SK-N-SH (cell line): ENCODE results near the gene NACC1. TPM values are rescaled to one million over a fixed set of nuclear protein-coding genes. Genes with fewer than 3 reads are reported as not detected.
"Not testable (repeated sequence)": the region's sequence is repeated elsewhere in the genome, so short reads cannot be mapped to it uniquely, and the experiment has no call there.

ENCODE experiments used
- CTCF ChIA-PET: fragments of 300-600, 350-600 bp; formaldehyde crosslinking; extraction: SDS; loops from one replicate; lab custom pipeline; 2021; lab: Yijun Ruan, JAX
- POLR2A ChIA-PET: fragments of 350-600 bp; sonication (Branson Sonifier 250); formaldehyde crosslinking; extraction: SDS; loops from one replicate; lab custom pipeline; 2020; ENCODE audit warnings: antibody characterized with exemption, inconsistent platforms; lab: Yijun Ruan, JAX
- DNase-seq: peaks from one replicate; pipeline ENCODE4 v3.0.0; 2012
- H2AFZ ChIP-seq: fragments of 200-600 bp; sonication (generic); 2 replicates; pipeline ENCODE4 v1.8.1; 2016; ENCODE audit warnings: antibody characterized with exemption, mild to moderate bottlenecking, low read depth
- H3F3A ChIP-seq: fragments of 200-600 bp; sonication (generic); replicated peaks from 2 replicates; pipeline ENCODE3; 2016; ENCODE audit warnings: antibody characterized with exemption, mild to moderate bottlenecking; ENCODE audit not compliant: insufficient read depth
- H3K27ac ChIP-seq, 2 experiments: fragments of 200-500 bp in 1 of 2; fragments of 200-600 bp in 1 of 2; sonication (Bioruptor generic) in 1 of 2; sonication (generic), shearing (Covaris generic) in 1 of 2; 2 replicates each; pipeline versions ENCODE4 v1.5.1 to v1.6.1; 2014 to 2016; ENCODE audit warnings: low read depth in 2 of 2, inconsistent platforms in 1 of 2, low read length in 1 of 2, mild to moderate bottlenecking in 1 of 2, mixed read lengths in 1 of 2
- H3K27me3 ChIP-seq: fragments of 200-600 bp; sonication (generic), shearing (Covaris generic); 2 replicates; pipeline ENCODE4 v1.6.1; 2016; ENCODE audit warnings: mixed run types; ENCODE audit not compliant: insufficient read depth
- H3K36me3 ChIP-seq, 2 experiments: fragments of 200-500 bp in 1 of 2; fragments of 200-600 bp in 1 of 2; sonication (Bioruptor generic) in 1 of 2; sonication (generic) in 1 of 2; replicated peaks in 1 of 2; 2 replicates each; pipeline versions ENCODE3 to v1.5.1; 2014 to 2016; ENCODE audit warnings: low read length in 1 of 2, mild to moderate bottlenecking in 1 of 2; ENCODE audit not compliant: insufficient read depth in 2 of 2, control insufficient read depth in 1 of 2
- H3K4me1 ChIP-seq, 2 experiments: fragments of 200-500 bp in 1 of 2; fragments of 200-600 bp in 1 of 2; sonication (Bioruptor generic) in 1 of 2; sonication (generic), shearing (Covaris generic) in 1 of 2; 2 replicates each; pipeline versions ENCODE4 v1.5.1 to v1.6.1; 2014 to 2016; ENCODE audit warnings: low read depth in 1 of 2, low read length in 1 of 2, mixed run types in 1 of 2; ENCODE audit not compliant: insufficient read depth in 2 of 2, control insufficient read depth in 1 of 2
- H3K4me2 ChIP-seq: fragments of 200-600 bp; sonication (generic), shearing (Covaris generic); 2 replicates; pipeline ENCODE4 v1.6.1; 2017; ENCODE audit warnings: mixed run types
- H3K4me3 ChIP-seq, 2 experiments: fragments of 200-500 bp in 1 of 2; fragments of 200-600 bp in 1 of 2; sonication (Bioruptor generic) in 1 of 2; sonication (generic), shearing (Covaris generic) in 1 of 2; 2 replicates each; pipeline versions ENCODE4 v1.5.1 to v1.8.1; 2014 to 2016; ENCODE audit warnings: low read depth in 2 of 2, inconsistent platforms in 1 of 2, low read length in 1 of 2, mild to moderate bottlenecking in 1 of 2, mixed read lengths in 1 of 2, moderate library complexity in 1 of 2
- H3K79me2 ChIP-seq: fragments of 200-600 bp; sonication (generic); 2 replicates; pipeline ENCODE4 v1.8.1; 2017; ENCODE audit warnings: mild to moderate bottlenecking; ENCODE audit not compliant: insufficient read depth
- H3K9ac ChIP-seq: fragments of 200-600 bp; sonication (generic); 2 replicates; pipeline ENCODE4 v1.6.1; 2017; ENCODE audit warnings: mixed run types
- H3K9me2 ChIP-seq: fragments of 200-600 bp; sonication (generic); 2 replicates; pipeline ENCODE4 v1.6.1; 2017; ENCODE audit warnings: mixed run types
- H3K9me3 ChIP-seq: fragments of 200-600 bp; sonication (generic); 2 replicates; pipeline ENCODE4 v1.6.1; 2017; ENCODE audit warnings: mixed run types, mild to moderate bottlenecking, moderate library complexity
- H4K20me1 ChIP-seq: fragments of 200-600 bp; sonication (generic); 2 replicates; pipeline ENCODE4 v1.6.1; 2017; ENCODE audit warnings: mild to moderate bottlenecking, mixed run types; ENCODE audit not compliant: insufficient read depth
- CHD2 ChIP-seq: fragments of 150-350 bp; IDR thresholded peaks from 2 replicates; pipeline ENCODE4 v1.6.1; 2018; ENCODE audit warnings: low read length; ENCODE audit not compliant: partially characterized antibody
- EP300 ChIP-seq, 2 experiments: IDR thresholded peaks; 2 replicates each; pipeline versions ENCODE4 v1.4.0 to v1.6.1; 2012; ENCODE audit warnings: borderline replicate concordance in 1 of 2, low read depth in 1 of 2, low read length in 1 of 2
- EZH2phosphoT487 ChIP-seq: fragments of 200-600 bp; sonication (generic); IDR thresholded peaks from 2 replicates; pipeline ENCODE4 v1.6.1; 2017; ENCODE audit warnings: low read depth, mixed run types, mild to moderate bottlenecking, antibody characterized with exemption, moderate library complexity, borderline replicate concordance
- FOSL2 ChIP-seq: IDR thresholded peaks from 2 replicates; pipeline ENCODE4 v1.4.0; 2012; ENCODE audit warnings: low read depth, mild to moderate bottlenecking, moderate library complexity, borderline replicate concordance
- FOXJ3 ChIP-seq: sonication (generic); formaldehyde crosslinking; IDR thresholded peaks from 2 replicates; pipeline ENCODE4 v1.5.1; 2020; ENCODE audit warnings: mild to moderate bottlenecking, missing genetic modification reagents
- GABPA ChIP-seq: IDR thresholded peaks from 2 replicates; pipeline ENCODE4 v1.4.0; 2012; ENCODE audit warnings: low read depth, mild to moderate bottlenecking
- POLR2AphosphoS5 ChIP-seq: IDR thresholded peaks from 2 replicates; pipeline ENCODE4 v1.6.1; 2012; ENCODE audit warnings: low read depth, low read length
- RAD21 ChIP-seq: IDR thresholded peaks from 2 replicates; pipeline ENCODE4 v1.6.1; 2012; ENCODE audit warnings: mild to moderate bottlenecking, low read length
- RFX5 ChIP-seq: IDR thresholded peaks from 2 replicates; pipeline ENCODE4 v1.6.1; 2012; ENCODE audit warnings: mild to moderate bottlenecking, improper control_type of control experiment, low read length
- USF1 ChIP-seq: IDR thresholded peaks from 2 replicates; pipeline ENCODE4 v1.4.0; 2012; ENCODE audit warnings: low read depth, borderline replicate concordance
- USF2 ChIP-seq: fragments of 150-350 bp; IDR thresholded peaks from 2 replicates; pipeline ENCODE4 v1.6.1; 2017; ENCODE audit warnings: antibody characterized with exemption, low read length, low read depth, borderline replicate concordance
- YY1 ChIP-seq: IDR thresholded peaks from 2 replicates; pipeline ENCODE4 v1.4.0; 2012; ENCODE audit warnings: low read depth, mild to moderate bottlenecking
- WGBS: methylation state at CpG from one replicate; pipeline ENCODE4 v1.1.6; 2017; ENCODE audit warnings: low lambda C conversion rate; 5-methylcytosine and 5-hydroxymethylcytosine counted together
- polyA plus RNA-seq, 3 experiments: library from polyadenylated mRNA; depleted of rRNA; stranded (reverse); fragments of >200 nt; gene quantifications; 2 replicates each; pipeline ENCODE4 v1.2.3, GENCODE V29; 2012
- TF ChIP-seq, protein P1 (sequence below): fragments of 200-600 bp; sonication (generic); IDR thresholded peaks from 2 replicates; pipeline ENCODE4 v1.6.1; 2017; ENCODE audit warnings: antibody characterized with exemption, mild to moderate bottlenecking, moderate library complexity

The NACC1 gene
- polyA plus RNA-seq, 1 of the 3 experiments (the other 2 are of a cell fraction) = 127 TPM

- TF ChIP-seq POLR2AphosphoS5 (no peak), GABPA (no peak), EP300 (IDR thresholded peaks at IDR 0.05; ENCODE audit: borderline replicate concordance in 1 of 2, low read depth in 1 of 2, low read length in 1 of 2) (no peak), RAD21 (no peak), FOXJ3 (CRISPR knock-in tag) (no peak), CHD2 (no peak), USF2 (no peak), YY1 (no peak), RFX5 (no peak), EZH2phosphoT487 (no peak)
- TF ChIP-seq, protein P1, sequence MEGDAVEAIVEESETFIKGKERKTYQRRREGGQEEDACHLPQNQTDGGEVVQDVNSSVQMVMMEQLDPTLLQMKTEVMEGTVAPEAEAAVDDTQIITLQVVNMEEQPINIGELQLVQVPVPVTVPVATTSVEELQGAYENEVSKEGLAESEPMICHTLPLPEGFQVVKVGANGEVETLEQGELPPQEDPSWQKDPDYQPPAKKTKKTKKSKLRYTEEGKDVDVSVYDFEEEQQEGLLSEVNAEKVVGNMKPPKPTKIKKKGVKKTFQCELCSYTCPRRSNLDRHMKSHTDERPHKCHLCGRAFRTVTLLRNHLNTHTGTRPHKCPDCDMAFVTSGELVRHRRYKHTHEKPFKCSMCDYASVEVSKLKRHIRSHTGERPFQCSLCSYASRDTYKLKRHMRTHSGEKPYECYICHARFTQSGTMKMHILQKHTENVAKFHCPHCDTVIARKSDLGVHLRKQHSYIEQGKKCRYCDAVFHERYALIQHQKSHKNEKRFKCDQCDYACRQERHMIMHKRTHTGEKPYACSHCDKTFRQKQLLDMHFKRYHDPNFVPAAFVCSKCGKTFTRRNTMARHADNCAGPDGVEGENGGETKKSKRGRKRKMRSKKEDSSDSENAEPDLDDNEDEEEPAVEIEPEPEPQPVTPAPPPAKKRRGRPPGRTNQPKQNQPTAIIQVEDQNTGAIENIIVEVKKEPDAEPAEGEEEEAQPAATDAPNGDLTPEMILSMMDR = no peak
Observed at GRCh38 chr19:13165162-13165997, 47.3 kb downstream of the NACC1 start (continued).

GRCh38 chr19:13166151-13166550 is 48.1 kb downstream of the NACC1 start:
- Histone ChIP-seq H3F3A (peaks cover 58% of the 10 kb centered on the region), H3K79me2 (peaks cover 28% of the 10 kb centered on the region), H3K4me1 (peaks cover 28 to 45% of the 10 kb centered on the region in 2 experiments; a peak in 3 of 4 replicates), H3K27ac (peak overlapping the region in 1 of 2 experiments; percentile 100; a peak in 2 of 4 replicates)
- H3K27me3 ChIP-seq, H3K9me3 ChIP-seq, H3K4me3 ChIP-seq, DNase-seq, H3K4me2 ChIP-seq, H3K9me2 ChIP-seq, H4K20me1 ChIP-seq, H2AFZ ChIP-seq, POLR2A ChIA-PET, H3K36me3 ChIP-seq, H3K9ac ChIP-seq: not testable (repeated sequence)
- 98% methylated on average over 3 of the region's 3 CpGs for WGBS
- CTCF ChIA-PET = interaction anchor here (2.3 kb wide), 1 partner anchor 11 kb away, joined by 6 read pairs; no protein-coding TSS in a partner anchor

DNA sequence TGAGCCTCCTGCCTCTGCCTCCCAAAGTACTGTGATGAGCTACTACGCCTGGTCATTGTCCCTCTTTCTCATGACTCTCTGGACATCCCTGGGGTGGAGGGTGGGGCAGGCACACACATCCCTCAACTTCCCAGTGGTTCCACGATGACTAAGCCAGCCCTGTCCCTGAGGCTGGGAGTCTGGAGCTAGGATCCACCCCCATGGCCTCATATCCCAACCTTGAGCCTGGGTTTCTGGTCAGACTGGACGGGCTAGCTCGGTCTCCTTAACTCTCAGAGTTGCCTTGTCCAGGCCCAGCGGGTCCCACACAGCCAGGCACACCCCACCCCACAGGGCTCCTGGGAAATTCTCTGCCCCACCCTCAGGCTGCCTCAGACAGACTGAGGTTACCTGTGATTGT is 51.7 kb downstream of the NACC1 start:
- Histone ChIP-seq H3K9me2 (no peaks in the 10 kb centered on the region), H3F3A (peaks cover 45% of the 10 kb centered on the region), H3K4me3 (no peak overlapping the region), H2AFZ (no peak overlapping the region), H3K79me2 (peaks cover 21% of the 10 kb centered on the region), H3K36me3 (no peaks in the 10 kb centered on the region), H3K27ac (peak overlapping the region in 1 of 2 experiments; percentile 100; a peak in 2 of 4 replicates), H3K4me2 (peak overlapping the region; percentile 63; the same call in 1 of the 2 replicates), H3K9ac (peak overlapping the region; percentile 15; the same call in 1 of the 2 replicates), H4K20me1 (no peaks in the 10 kb centered on the region), H3K4me1 (peaks cover 19 to 51% of the 10 kb centered on the region in 2 experiments; a peak in 3 of 4 replicates), H3K27me3 (no peaks in the 10 kb centered on the region), H3K9me3 (no peaks in the 10 kb centered on the region)
- WGBS = 42% methylated on average over 2 of the region's 5 CpGs
- ChIA-PET CTCF (interaction anchor here (0.6 to 1.5 kb wide), 6 partner anchors 10 to 205 kb away, joined by 3 to 4 read pairs (median 3); no protein-coding TSS in a partner anchor), POLR2A (interaction anchor here (0.8 kb wide), 1 partner anchor 12 kb away, joined by 3 read pairs; no protein-coding TSS in a partner anchor)
- TF ChIP-seq RFX5 (no peak), FOSL2 (peak; percentile 35; the same call in 1 of the 2 replicates), USF1 (no peak)
- DNase-seq = no peak
